CD4-positive, alpha-beta T cell treated with Interleukin-15 for 1 hour (primary cell): ENCODE results near the gene LUZP2.

Experiments used
- DNase-seq: peaks from one replicate; pipeline ENCODE4 v3.0.0-alpha.2; 2020

The LUZP2 gene

GRCh38 chr11:24572376-24572775, 75.5 kb downstream of the LUZP2 start:
- no peak for DNase-seq

- DNase-seq, result no peak
Measured at GRCh38 chr11:24574461-24574860, 77.6 kb downstream of the LUZP2 start.

GRCh38 chr11:24575392-24575791, 78.5 kb downstream of the LUZP2 start:
- DNase-seq, result no peak

GRCh38 chr11:24585192-24585591, 88.3 kb downstream of the LUZP2 start:
- no peak for DNase-seq

GRCh38 chr11:24587635-24588034, 90.8 kb downstream of the LUZP2 start:
- no peak for DNase-seq

GRCh38 chr11:24588081-24588480, 91.2 kb downstream of the LUZP2 start:
- no peak for DNase-seq

GRCh38 chr11:24589064-24589463, 92.2 kb downstream of the LUZP2 start:
- no peak for DNase-seq

GRCh38 chr11:24591283-24591682, 94.4 kb downstream of the LUZP2 start:
- no peak for DNase-seq

GRCh38 chr11:24592360-24592759, 95.5 kb downstream of the LUZP2 start:
- no peak for DNase-seq

- DNase-seq, result no peak
Measured at GRCh38 chr11:24593332-24593731, 96.5 kb downstream of the LUZP2 start.

GRCh38 chr11:24594401-24594800, 97.5 kb downstream of the LUZP2 start:
- DNase-seq, result no peak

GRCh38 chr11:24598641-24599040, 101.8 kb downstream of the LUZP2 start:
- no peak for DNase-seq

GRCh38 chr11:24609192-24610119, 112.6 kb downstream of the LUZP2 start:
- DNase-seq, result no peak

- no peak for DNase-seq
Measured at GRCh38 chr11:24615451-24616160, 118.8 kb downstream of the LUZP2 start.

GRCh38 chr11:24617856-24618255, 121.0 kb downstream of the LUZP2 start:
- DNase-seq, result no peak

GRCh38 chr11:24619900-24620299, 123.0 kb downstream of the LUZP2 start:
- DNase-seq, result no peak

GRCh38 chr11:24622262-24622661, 125.4 kb downstream of the LUZP2 start:
- no peak for DNase-seq

- no peak for DNase-seq
Measured at GRCh38 chr11:24623121-24623520, 126.3 kb downstream of the LUZP2 start.

GRCh38 chr11:24624432-24624831, 127.6 kb downstream of the LUZP2 start:
- DNase-seq, result no peak

- no peak for DNase-seq
Measured at GRCh38 chr11:24625975-24626374, 129.1 kb downstream of the LUZP2 start.

- DNase-seq, result no peak
Measured at GRCh38 chr11:24628224-24628776, 131.4 kb downstream of the LUZP2 start.

- no peak for DNase-seq
Measured at GRCh38 chr11:24634606-24635160, 137.8 kb downstream of the LUZP2 start.

GRCh38 chr11:24635588-24636290, 138.9 kb downstream of the LUZP2 start:
- DNase-seq, result no peak
